ENCODE results near the gene SS18L1. TPM values are rescaled to one million over a fixed set of nuclear protein-coding genes. Genes with fewer than 3 reads are reported as not detected.

Gene SS18L1
- total and polyA plus RNA-seq, 2 experiments from 2014 or later, result 6.5 to 32.6 TPM

- TF ChIP-seq, protein P1, sequence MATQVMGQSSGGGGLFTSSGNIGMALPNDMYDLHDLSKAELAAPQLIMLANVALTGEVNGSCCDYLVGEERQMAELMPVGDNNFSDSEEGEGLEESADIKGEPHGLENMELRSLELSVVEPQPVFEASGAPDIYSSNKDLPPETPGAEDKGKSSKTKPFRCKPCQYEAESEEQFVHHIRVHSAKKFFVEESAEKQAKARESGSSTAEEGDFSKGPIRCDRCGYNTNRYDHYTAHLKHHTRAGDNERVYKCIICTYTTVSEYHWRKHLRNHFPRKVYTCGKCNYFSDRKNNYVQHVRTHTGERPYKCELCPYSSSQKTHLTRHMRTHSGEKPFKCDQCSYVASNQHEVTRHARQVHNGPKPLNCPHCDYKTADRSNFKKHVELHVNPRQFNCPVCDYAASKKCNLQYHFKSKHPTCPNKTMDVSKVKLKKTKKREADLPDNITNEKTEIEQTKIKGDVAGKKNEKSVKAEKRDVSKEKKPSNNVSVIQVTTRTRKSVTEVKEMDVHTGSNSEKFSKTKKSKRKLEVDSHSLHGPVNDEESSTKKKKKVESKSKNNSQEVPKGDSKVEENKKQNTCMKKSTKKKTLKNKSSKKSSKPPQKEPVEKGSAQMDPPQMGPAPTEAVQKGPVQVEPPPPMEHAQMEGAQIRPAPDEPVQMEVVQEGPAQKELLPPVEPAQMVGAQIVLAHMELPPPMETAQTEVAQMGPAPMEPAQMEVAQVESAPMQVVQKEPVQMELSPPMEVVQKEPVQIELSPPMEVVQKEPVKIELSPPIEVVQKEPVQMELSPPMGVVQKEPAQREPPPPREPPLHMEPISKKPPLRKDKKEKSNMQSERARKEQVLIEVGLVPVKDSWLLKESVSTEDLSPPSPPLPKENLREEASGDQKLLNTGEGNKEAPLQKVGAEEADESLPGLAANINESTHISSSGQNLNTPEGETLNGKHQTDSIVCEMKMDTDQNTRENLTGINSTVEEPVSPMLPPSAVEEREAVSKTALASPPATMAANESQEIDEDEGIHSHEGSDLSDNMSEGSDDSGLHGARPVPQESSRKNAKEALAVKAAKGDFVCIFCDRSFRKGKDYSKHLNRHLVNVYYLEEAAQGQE (IDR thresholded peaks at IDR 0.05; ENCODE audit: unreplicated experiment), result no peak
- TF ChIP-seq CREB1 (CRISPR knock-in tag; IDR thresholded peaks at IDR 0.05; ENCODE audit: low read depth) (no peak), NANOG (IDR thresholded peaks at IDR 0.05; ENCODE audit: borderline replicate concordance) (no peak), STAT1 (IDR thresholded peaks at IDR 0.05; ENCODE audit: unreplicated experiment) (no peak), POLR2AphosphoS5 (IDR thresholded peaks at IDR 0.05; ENCODE audit: low read depth) (no peak), EZH2phosphoT487 (IDR thresholded peaks at IDR 0.05; ENCODE audit: unreplicated experiment) (no peak), JUNB (IDR thresholded peaks at IDR 0.05; ENCODE audit: unreplicated experiment) (no peak)
- TF ChIP-seq, protein P2, sequence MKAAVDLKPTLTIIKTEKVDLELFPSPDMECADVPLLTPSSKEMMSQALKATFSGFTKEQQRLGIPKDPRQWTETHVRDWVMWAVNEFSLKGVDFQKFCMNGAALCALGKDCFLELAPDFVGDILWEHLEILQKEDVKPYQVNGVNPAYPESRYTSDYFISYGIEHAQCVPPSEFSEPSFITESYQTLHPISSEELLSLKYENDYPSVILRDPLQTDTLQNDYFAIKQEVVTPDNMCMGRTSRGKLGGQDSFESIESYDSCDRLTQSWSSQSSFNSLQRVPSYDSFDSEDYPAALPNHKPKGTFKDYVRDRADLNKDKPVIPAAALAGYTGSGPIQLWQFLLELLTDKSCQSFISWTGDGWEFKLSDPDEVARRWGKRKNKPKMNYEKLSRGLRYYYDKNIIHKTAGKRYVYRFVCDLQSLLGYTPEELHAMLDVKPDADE (IDR thresholded peaks at IDR 0.05), result no peak
- TF ChIP-seq, protein P3, sequence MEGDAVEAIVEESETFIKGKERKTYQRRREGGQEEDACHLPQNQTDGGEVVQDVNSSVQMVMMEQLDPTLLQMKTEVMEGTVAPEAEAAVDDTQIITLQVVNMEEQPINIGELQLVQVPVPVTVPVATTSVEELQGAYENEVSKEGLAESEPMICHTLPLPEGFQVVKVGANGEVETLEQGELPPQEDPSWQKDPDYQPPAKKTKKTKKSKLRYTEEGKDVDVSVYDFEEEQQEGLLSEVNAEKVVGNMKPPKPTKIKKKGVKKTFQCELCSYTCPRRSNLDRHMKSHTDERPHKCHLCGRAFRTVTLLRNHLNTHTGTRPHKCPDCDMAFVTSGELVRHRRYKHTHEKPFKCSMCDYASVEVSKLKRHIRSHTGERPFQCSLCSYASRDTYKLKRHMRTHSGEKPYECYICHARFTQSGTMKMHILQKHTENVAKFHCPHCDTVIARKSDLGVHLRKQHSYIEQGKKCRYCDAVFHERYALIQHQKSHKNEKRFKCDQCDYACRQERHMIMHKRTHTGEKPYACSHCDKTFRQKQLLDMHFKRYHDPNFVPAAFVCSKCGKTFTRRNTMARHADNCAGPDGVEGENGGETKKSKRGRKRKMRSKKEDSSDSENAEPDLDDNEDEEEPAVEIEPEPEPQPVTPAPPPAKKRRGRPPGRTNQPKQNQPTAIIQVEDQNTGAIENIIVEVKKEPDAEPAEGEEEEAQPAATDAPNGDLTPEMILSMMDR (conservative IDR thresholded peaks at IDR 0.05; ENCODE audit: low read depth in 2 of 2), result no peak
Measured at GRCh38 chr20:62097881-62098407, 45.6 kb upstream of the SS18L1 start (continued).

DNA sequence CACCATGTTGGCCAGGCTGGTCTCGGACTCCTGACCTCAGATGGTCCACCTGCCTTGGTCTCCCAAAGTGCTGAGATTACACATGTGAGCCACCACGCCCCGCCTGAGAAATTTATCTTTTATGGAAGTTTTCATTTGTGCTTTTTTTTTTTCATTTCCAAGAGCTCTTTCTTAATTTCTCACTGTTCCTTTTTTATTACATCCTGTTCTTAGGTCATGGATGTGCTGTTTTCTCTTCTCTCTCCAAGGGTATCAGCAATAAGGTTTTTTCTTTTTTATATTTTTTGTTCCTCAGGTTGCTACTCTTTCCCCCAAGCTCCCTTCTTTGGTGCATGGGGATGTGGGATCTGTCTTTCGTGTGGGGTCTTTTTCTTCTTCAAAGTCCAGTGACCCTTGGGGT lies 42.5 kb upstream of the SS18L1 start:
- H3K4me2 ChIP-seq, result no peak overlapping the region
- no peak overlapping the region for H2AFZ ChIP-seq
- no peaks in the 10 kb centered on the region for H3K4me1 ChIP-seq (ENCODE audit: insufficient read depth)
- no peak overlapping the region for H3K27ac ChIP-seq (ENCODE audit: low read depth)
- H4K20me1 ChIP-seq (replicated peaks; ENCODE audit: insufficient read depth), result no peaks in the 10 kb centered on the region
- DNase-seq (ENCODE audit: low spot score) (no peak), ATAC-seq (no peak)
- H3K27me3 Mint-ChIP-seq (ENCODE audit: insufficient read depth, low read depth, poor library complexity), result peaks cover 17% of the 10 kb centered on the region
- H3K4me1 Mint-ChIP-seq, result peaks cover 8% of the 10 kb centered on the region
- H3K27ac Mint-ChIP-seq, result no peak overlapping the region
- peaks cover 5% of the 10 kb centered on the region for H3K9me3 Mint-ChIP-seq
- H3K36me3 ChIP-seq (ENCODE audit: insufficient read depth), result no peaks in the 10 kb centered on the region
- no peaks in the 10 kb centered on the region for H3K79me2 ChIP-seq (replicated peaks; ENCODE audit: insufficient read depth)
- no peak overlapping the region for H3K4me3 ChIP-seq
- H3K9me2 ChIP-seq (ENCODE audit: insufficient read depth), result no peaks in the 10 kb centered on the region
- H3K4me3 Mint-ChIP-seq, result no peak overlapping the region
- H3K27me3 ChIP-seq (ENCODE audit: insufficient read depth), result no peaks in the 10 kb centered on the region
- H3K36me3 Mint-ChIP-seq (ENCODE audit: low read depth), result no peaks in the 10 kb centered on the region; the same call in 2 of the 3 replicates
- no peaks in the 10 kb centered on the region for H3F3A ChIP-seq (replicated peaks; ENCODE audit: low read depth)
- TF ChIP-seq ZNF331 (CRISPR knock-in tag; IDR thresholded peaks at IDR 0.05; ENCODE audit: low read depth) (no peak), EZH2phosphoT487 (IDR thresholded peaks at IDR 0.05; ENCODE audit: unreplicated experiment) (no peak), POLR2AphosphoS5 (IDR thresholded peaks at IDR 0.05; ENCODE audit: low read depth) (no peak), JUNB (IDR thresholded peaks at IDR 0.05; ENCODE audit: unreplicated experiment) (no peak), EZH2 (IDR thresholded peaks at IDR 0.05; ENCODE audit: low read depth, unreplicated experiment) (no peak)
- TF ChIP-seq, protein P2 (IDR thresholded peaks at IDR 0.05), result no peak
- TF ChIP-seq, protein P3 (conservative IDR thresholded peaks at IDR 0.05; ENCODE audit: low read depth in 2 of 2), result no peak
